HG02623 (cell line): ENCODE data around the gene SLC4A4.

ENCODE experiments used
- ATAC-seq: cut with Tn5 transposase; IDR thresholded peaks from one replicate; pipeline ENCODE4 v1.9.1; 2021; ENCODE audit warnings: moderate library complexity; ENCODE audit not compliant: unreplicated experiment

SLC4A4 gene

GRCh38 chr4:71466775-71467174, 128.0 kb downstream of the SLC4A4 start:
- ATAC-seq: no peak

GRCh38 chr4:71468116-71468710, 129.4 kb downstream of the SLC4A4 start:
- no peak for ATAC-seq

- ATAC-seq: no peak
Measured at GRCh38 chr4:71469541-71469940, 130.7 kb downstream of the SLC4A4 start.

- ATAC-seq: no peak
Measured at GRCh38 chr4:71470524-71470923, 131.7 kb downstream of the SLC4A4 start.

GRCh38 chr4:71472946-71473345, 134.1 kb downstream of the SLC4A4 start:
- no peak for ATAC-seq

GRCh38 chr4:71473541-71474240, 134.9 kb downstream of the SLC4A4 start:
- no peak for ATAC-seq

GRCh38 chr4:71474731-71475130, 135.9 kb downstream of the SLC4A4 start:
- no peak for ATAC-seq

- no peak for ATAC-seq
Measured at GRCh38 chr4:71476240-71476639, 137.4 kb downstream of the SLC4A4 start.

GRCh38 chr4:71486550-71487343, 147.9 kb downstream of the SLC4A4 start:
- no peak for ATAC-seq

- ATAC-seq: no peak
Measured at GRCh38 chr4:71487344-71487920, 148.6 kb downstream of the SLC4A4 start.

- ATAC-seq: no peak
Measured at GRCh38 chr4:71494539-71494938, 155.7 kb downstream of the SLC4A4 start.

GRCh38 chr4:71495454-71495853, 156.6 kb downstream of the SLC4A4 start:
- no peak for ATAC-seq

GRCh38 chr4:71497078-71497477, 158.3 kb downstream of the SLC4A4 start:
- ATAC-seq: no peak

GRCh38 chr4:71498002-71498401, 159.2 kb downstream of the SLC4A4 start:
- ATAC-seq: no peak

GRCh38 chr4:71498625-71499024, 159.8 kb downstream of the SLC4A4 start:
- no peak for ATAC-seq

GRCh38 chr4:71501992-71502391, 163.2 kb downstream of the SLC4A4 start:
- ATAC-seq: no peak

GRCh38 chr4:71518283-71518989, 179.6 kb downstream of the SLC4A4 start:
- no peak for ATAC-seq

GRCh38 chr4:71520308-71520707, 181.5 kb downstream of the SLC4A4 start:
- no peak for ATAC-seq

GRCh38 chr4:71520850-71521249, 182.0 kb downstream of the SLC4A4 start:
- ATAC-seq: no peak

- no peak for ATAC-seq
Measured at GRCh38 chr4:71524756-71525155, 185.9 kb downstream of the SLC4A4 start.
